ENCODE data around the gene MBD3L4.

GRCh38 chr19:7007859-7008258, 32.1 kb downstream of the MBD3L4 start:
- TF ChIP-seq SIN3A (IDR thresholded peaks at IDR 0.05; ENCODE audit: borderline replicate concordance, insufficient read depth, low read length) (no peak), POLR2AphosphoS5 (IDR thresholded peaks at IDR 0.05; ENCODE audit: low read depth, low read length) (no peak), TAF1 (IDR thresholded peaks at IDR 0.05; ENCODE audit: borderline replicate concordance, insufficient read depth, low read length) (no peak)
- TF ChIP-seq, protein P1, sequence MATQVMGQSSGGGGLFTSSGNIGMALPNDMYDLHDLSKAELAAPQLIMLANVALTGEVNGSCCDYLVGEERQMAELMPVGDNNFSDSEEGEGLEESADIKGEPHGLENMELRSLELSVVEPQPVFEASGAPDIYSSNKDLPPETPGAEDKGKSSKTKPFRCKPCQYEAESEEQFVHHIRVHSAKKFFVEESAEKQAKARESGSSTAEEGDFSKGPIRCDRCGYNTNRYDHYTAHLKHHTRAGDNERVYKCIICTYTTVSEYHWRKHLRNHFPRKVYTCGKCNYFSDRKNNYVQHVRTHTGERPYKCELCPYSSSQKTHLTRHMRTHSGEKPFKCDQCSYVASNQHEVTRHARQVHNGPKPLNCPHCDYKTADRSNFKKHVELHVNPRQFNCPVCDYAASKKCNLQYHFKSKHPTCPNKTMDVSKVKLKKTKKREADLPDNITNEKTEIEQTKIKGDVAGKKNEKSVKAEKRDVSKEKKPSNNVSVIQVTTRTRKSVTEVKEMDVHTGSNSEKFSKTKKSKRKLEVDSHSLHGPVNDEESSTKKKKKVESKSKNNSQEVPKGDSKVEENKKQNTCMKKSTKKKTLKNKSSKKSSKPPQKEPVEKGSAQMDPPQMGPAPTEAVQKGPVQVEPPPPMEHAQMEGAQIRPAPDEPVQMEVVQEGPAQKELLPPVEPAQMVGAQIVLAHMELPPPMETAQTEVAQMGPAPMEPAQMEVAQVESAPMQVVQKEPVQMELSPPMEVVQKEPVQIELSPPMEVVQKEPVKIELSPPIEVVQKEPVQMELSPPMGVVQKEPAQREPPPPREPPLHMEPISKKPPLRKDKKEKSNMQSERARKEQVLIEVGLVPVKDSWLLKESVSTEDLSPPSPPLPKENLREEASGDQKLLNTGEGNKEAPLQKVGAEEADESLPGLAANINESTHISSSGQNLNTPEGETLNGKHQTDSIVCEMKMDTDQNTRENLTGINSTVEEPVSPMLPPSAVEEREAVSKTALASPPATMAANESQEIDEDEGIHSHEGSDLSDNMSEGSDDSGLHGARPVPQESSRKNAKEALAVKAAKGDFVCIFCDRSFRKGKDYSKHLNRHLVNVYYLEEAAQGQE (IDR thresholded peaks at IDR 0.05; ENCODE audit: insufficient read depth in 1 of 2, low read depth in 2 of 2, low read length in 2 of 2): no peak

Data from PFSK-1 (cell line).